Gastrocnemius medialis (tissue), 4 donors: ENCODE data around the gene TSPAN11. TPM values are rescaled to one million over a fixed set of nuclear protein-coding genes. Genes with fewer than 3 reads are reported as not detected.

Source experiments
- ATAC-seq, 2 donors: fragments of 150-250 bp; one replicate each; pipeline ENCODE4 v1.9.1; 2016
- DNase-seq, 2 donors: peaks; one replicate each; pipeline ENCODE4 v3.0.0-alpha.2; 2019
- H3K27ac ChIP-seq, 4 donors: fragments of 200-600 bp; sonication (generic); 1 replicate in 1 of 4; 2 replicates in 3 of 4; pipeline ENCODE4 v1.5.1; 2016 to 2018; ENCODE audit warnings: mild to moderate bottlenecking in 2 of 4, moderate library complexity in 1 of 4
- H3K27me3 ChIP-seq, 3 donors: fragments of 200-600 bp; sonication (generic) in 2 of 3; 1 replicate in 1 of 3; 2 replicates in 2 of 3; pipeline versions ENCODE4 v1.5.1 to v1.6.0; 2016 to 2019; ENCODE audit warnings: mild to moderate bottlenecking in 1 of 3, moderate library complexity in 1 of 3
- H3K36me3 ChIP-seq, 2 donors: fragments of 200-600 bp; sonication (generic) in 1 of 2; one replicate each; pipeline ENCODE4 v1.5.1; 2017 to 2018
- H3K4me1 ChIP-seq, 2 donors: fragments of 200-600 bp; sonication (generic) in 1 of 2; one replicate each; pipeline ENCODE4 v1.5.1; 2016 to 2017; ENCODE audit warnings: mild to moderate bottlenecking in 2 of 2
- H3K4me3 ChIP-seq, 4 donors: fragments of 200-600 bp; sonication (generic) in 3 of 4; 1 replicate in 1 of 4; 2 replicates in 3 of 4; pipeline ENCODE4 v1.5.1; 2016 to 2019; ENCODE audit warnings: mild to moderate bottlenecking in 2 of 4
- H3K9me3 ChIP-seq, 3 donors: fragments of 200-600 bp; sonication (generic) in 2 of 3; 1 replicate in 1 of 3; 2 replicates in 2 of 3; pipeline ENCODE4 v1.5.1; 2016 to 2019
- POLR2A ChIP-seq, 2 donors: fragments of 450-650 bp; IDR thresholded peaks; one replicate each; pipeline ENCODE4 v1.6.1; 2017; ENCODE audit warnings: antibody characterized with exemption in 2 of 2, mild to moderate bottlenecking in 2 of 2, moderate library complexity in 2 of 2
- in situ Hi-C, 4 donors: fragments of 200-750 bp; cut with MboI; loops; one replicate each; pipeline versions ENCODE4 v1.15.0 to v1.8.0; 2017; ENCODE audit warnings: low sequenced_read_pairs in 4 of 4
- intact Hi-C: fragments of 100-400 bp; cut with DNase I; formaldehyde crosslinking; loops from one replicate; pipeline ENCODE4 v1.15.1; 2023; ENCODE audit warnings: low total_unique reads
- total RNA-seq, 4 donors: library from RNA; depleted of rRNA; stranded (reverse); fragments of >200 nt; gene quantifications; one replicate each; pipeline versions ENCODE4 v1.1.0 to v1.2.3, GENCODE V29; 2016
- TF ChIP-seq, protein P1 (sequence below), 5 experiments: fragments of 450-650 bp in 3 of 5; fragments of 200-600 bp in 2 of 5; sonication (generic) in 2 of 5; IDR thresholded peaks in 4 of 5; conservative IDR thresholded peaks in 1 of 5; 1 replicate in 4 of 5; 2 replicates in 1 of 5; pipeline ENCODE4 v1.5.1; 2016 to 2019; ENCODE audit warnings: antibody characterized with exemption in 5 of 5, mild to moderate bottlenecking in 3 of 5, moderate library complexity in 3 of 5

Gene TSPAN11
- total RNA-seq, 4 donors from 2014 or later: 0.05 to 0.16 (median 0.07) TPM; not detected in 1

DNA sequence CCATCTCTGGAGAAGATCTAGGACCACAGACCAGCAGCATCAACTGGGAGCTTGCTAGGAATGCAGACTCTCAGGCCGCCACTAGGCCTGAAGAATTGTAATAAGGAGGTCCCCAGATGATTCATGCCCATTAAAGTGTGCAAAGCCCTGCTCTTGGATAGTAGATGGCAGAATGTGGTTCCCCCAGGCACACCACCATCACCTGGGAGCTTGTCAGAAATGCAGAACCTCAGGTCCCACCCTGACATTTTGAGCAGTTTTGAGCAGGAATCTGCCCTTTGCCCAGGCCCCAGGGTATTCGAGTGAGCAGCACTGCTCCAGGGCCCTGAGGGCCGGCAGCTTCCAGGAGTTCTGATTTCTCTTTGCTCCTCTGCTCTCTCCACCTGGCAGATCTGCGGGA, 64.9 kb downstream of the TSPAN11 start:
- in situ Hi-C loops: no loop called here
- Histone ChIP-seq H3K27ac (no peak overlapping the region), H3K9me3 (no peaks in the 10 kb centered on the region), H3K27me3 (no peaks in the 10 kb centered on the region), H3K4me3 (no peak overlapping the region), H3K36me3 (no peaks in the 10 kb centered on the region), H3K4me1 (no peaks in the 10 kb centered on the region)
- TF ChIP-seq, protein P1, sequence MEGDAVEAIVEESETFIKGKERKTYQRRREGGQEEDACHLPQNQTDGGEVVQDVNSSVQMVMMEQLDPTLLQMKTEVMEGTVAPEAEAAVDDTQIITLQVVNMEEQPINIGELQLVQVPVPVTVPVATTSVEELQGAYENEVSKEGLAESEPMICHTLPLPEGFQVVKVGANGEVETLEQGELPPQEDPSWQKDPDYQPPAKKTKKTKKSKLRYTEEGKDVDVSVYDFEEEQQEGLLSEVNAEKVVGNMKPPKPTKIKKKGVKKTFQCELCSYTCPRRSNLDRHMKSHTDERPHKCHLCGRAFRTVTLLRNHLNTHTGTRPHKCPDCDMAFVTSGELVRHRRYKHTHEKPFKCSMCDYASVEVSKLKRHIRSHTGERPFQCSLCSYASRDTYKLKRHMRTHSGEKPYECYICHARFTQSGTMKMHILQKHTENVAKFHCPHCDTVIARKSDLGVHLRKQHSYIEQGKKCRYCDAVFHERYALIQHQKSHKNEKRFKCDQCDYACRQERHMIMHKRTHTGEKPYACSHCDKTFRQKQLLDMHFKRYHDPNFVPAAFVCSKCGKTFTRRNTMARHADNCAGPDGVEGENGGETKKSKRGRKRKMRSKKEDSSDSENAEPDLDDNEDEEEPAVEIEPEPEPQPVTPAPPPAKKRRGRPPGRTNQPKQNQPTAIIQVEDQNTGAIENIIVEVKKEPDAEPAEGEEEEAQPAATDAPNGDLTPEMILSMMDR (IDR thresholded peaks at IDR 0.05 in 4 of 5, conservative IDR thresholded peaks at IDR 0.05 in 1 of 5): no peak
- no peak for TF ChIP-seq POLR2A (IDR thresholded peaks at IDR 0.05)
- DNase-seq: no peak
- intact Hi-C loops: no loop called here
- no peak for ATAC-seq

DNA sequence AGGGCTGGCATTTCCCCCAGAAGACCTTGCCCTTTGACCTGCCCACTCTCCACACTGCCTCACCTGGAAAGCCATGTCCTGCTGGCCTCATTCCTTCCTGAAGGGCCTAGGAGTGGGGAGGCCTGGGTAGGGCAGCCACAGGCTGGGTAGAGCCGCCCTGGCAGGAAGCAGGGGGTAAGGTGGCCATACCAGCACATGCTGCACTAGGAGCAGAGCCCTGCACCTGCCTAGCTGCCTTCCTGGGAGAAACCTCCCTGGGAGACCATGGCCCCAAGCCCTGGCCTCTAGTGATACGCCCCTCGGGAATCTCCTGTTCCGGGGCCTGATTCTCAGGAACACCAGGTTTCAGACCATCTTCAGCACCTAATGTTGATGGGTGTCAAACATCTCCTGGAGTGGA, 65.8 kb downstream of the TSPAN11 start:
- intact Hi-C loops (no loop called here), in situ Hi-C loops (no loop called here)
- Histone ChIP-seq H3K36me3 (no peaks in the 10 kb centered on the region), H3K4me1 (no peaks in the 10 kb centered on the region), H3K9me3 (no peaks in the 10 kb centered on the region), H3K27ac (no peak overlapping the region), H3K27me3 (no peaks in the 10 kb centered on the region), H3K4me3 (no peak overlapping the region)
- TF ChIP-seq, protein P1 (IDR thresholded peaks at IDR 0.05 in 4 of 5, conservative IDR thresholded peaks at IDR 0.05 in 1 of 5): no peak
- no peak for TF ChIP-seq POLR2A (IDR thresholded peaks at IDR 0.05)
- ATAC-seq (no peak), DNase-seq (no peak)

DNA sequence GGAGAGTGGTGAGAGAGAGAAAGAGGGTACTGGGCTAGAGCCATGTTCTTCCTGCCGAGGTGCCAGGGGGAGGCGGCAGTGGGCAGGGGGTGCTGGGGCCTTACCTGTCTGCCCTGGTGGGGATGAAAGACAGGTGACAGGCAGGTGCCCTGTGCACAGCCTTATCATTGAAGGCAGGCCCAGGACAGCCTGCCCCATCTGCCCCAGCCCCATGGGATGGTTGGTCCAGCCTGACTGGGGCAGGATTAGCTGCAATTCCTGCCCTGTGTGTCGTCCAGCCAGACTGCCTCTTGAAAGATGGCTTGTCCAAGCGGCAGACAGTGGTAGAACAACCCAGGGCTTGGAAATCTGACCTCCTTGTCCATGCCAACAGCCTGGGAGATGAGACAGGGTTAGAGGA, 67.2 kb downstream of the TSPAN11 start:
- DNase-seq (no peak), ATAC-seq (no peak)
- Histone ChIP-seq H3K9me3 (no peaks in the 10 kb centered on the region), H3K36me3 (no peaks in the 10 kb centered on the region), H3K27ac (no peak overlapping the region), H3K27me3 (no peaks in the 10 kb centered on the region), H3K4me1 (no peaks in the 10 kb centered on the region), H3K4me3 (no peak overlapping the region)
- intact Hi-C loops (no loop called here), in situ Hi-C loops (no loop called here)
- TF ChIP-seq POLR2A (IDR thresholded peaks at IDR 0.05): no peak
- TF ChIP-seq, protein P1 (IDR thresholded peaks at IDR 0.05 in 4 of 5, conservative IDR thresholded peaks at IDR 0.05 in 1 of 5): no peak

DNA sequence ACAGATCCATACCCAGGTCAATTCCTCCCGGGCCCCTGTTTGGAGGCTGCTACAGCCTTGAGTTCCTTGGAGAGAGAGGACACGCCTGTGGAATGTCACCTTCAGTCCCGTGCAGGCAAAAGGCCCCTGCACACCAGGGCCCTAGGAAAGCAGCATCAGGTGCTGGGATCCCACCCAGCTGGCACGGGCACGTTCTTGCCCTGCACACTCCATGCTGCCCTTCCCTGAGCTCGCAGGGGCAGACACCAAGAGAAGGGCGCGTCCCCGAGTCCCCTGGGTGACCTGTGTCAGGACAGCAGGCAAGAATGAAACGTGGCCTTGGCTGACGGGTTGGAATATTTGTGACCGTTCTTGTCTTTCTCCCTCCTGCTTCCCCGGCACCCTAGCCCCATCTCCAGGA, 67.7 kb downstream of the TSPAN11 start:
- in situ Hi-C loops (no loop called here), intact Hi-C loops (no loop called here)
- no peaks in the 10 kb centered on the region for H3K9me3 ChIP-seq
- no peaks in the 10 kb centered on the region for H3K4me1 ChIP-seq
- DNase-seq (no peak), ATAC-seq (no peak)
- H3K27ac ChIP-seq: no peak overlapping the region
- no peak overlapping the region for H3K4me3 ChIP-seq
- H3K36me3 ChIP-seq: no peaks in the 10 kb centered on the region
- TF ChIP-seq POLR2A (IDR thresholded peaks at IDR 0.05): no peak
- TF ChIP-seq, protein P1 (IDR thresholded peaks at IDR 0.05 in 4 of 5, conservative IDR thresholded peaks at IDR 0.05 in 1 of 5): no peak
- H3K27me3 ChIP-seq: no peaks in the 10 kb centered on the region

DNA sequence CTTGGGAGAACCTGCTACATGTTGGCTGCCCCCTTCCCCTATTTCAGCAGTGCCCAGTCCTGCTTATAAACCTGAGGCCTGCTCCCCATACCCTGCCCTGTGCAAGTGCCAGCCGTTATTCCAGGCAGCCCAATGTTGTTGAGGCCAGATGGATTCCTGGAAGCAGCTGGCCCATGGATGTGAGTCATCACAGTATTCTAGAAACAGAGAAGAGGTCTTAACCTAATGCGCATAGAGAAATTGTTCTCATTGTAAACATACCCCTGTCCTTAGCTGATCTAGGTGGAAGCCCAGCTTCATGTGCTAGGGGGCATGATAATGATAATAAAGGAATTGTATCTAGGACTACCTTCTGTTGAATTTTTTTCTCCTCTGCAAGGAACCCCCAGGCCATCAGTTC, 69.7 kb downstream of the TSPAN11 start:
- Histone ChIP-seq H3K36me3 (no peaks in the 10 kb centered on the region), H3K4me1 (no peaks in the 10 kb centered on the region), H3K27me3 (no peaks in the 10 kb centered on the region), H3K4me3 (no peak overlapping the region), H3K9me3 (no peaks in the 10 kb centered on the region), H3K27ac (no peak overlapping the region)
- DNase-seq (peak in 1 of 2 donors; percentile 27), ATAC-seq (peak; percentile 49 to 82)
- TF ChIP-seq, protein P1 (IDR thresholded peaks at IDR 0.05 in 4 of 5, conservative IDR thresholded peaks at IDR 0.05 in 1 of 5): no peak
- no peak for TF ChIP-seq POLR2A (IDR thresholded peaks at IDR 0.05)
- intact Hi-C loops: no loop called here
- in situ Hi-C loops: no loop called here
